HG03064 (cell line): Measurements from ENCODE around the gene LRRC47.
"Not testable (repeated sequence)": the region's sequence is repeated elsewhere in the genome, so short reads cannot be mapped to it uniquely, and the experiment has no call there.

ENCODE experiments used
- ATAC-seq: cut with Tn5 transposase; IDR thresholded peaks from one replicate; pipeline ENCODE4 v1.9.1; 2021; ENCODE audit warnings: low read depth; ENCODE audit not compliant: unreplicated experiment

Gene LRRC47

DNA sequence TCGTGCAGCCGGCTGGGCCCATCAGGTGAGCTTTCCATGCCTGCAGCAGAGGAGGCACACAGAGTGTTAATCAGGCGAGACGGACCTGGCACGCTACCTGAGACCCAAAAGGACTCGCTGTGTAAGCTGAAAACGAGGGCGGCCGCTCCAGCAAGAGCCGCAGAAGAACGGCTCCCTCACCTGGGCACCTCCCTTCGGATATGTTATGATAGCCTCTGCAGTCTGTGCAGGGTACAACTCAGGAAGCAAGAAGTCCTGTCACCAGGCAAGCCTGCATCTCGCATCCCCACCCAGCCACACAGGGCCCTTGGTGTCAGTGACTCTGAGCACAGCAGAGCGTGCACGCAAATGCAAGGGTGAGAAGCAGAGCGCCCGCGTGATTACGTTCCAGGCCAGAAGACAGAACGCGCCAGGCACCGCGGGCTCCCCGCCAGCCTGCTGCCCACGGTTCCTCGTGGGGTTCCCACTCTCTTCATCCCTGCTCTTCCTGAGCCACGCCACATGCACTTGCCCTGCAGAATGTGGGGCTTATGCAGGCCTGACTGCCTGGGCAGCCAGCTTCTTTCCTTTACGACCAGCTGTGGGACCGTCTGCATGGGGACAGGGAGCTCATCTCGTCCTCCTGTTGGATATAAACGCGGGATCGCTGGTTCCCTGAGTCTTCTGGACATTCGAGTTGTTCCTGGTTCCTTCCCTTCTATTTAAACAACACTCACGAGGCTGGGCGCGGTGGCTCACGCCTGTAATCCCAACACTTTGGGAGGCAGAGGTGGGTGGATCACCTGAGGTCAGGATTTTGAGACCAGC, 20.2 kb upstream of the LRRC47 start:
- no peak for ATAC-seq

- no peak for ATAC-seq
Observed at GRCh38 chr1:3814771-3815561, 18.7 kb upstream of the LRRC47 start.

DNA sequence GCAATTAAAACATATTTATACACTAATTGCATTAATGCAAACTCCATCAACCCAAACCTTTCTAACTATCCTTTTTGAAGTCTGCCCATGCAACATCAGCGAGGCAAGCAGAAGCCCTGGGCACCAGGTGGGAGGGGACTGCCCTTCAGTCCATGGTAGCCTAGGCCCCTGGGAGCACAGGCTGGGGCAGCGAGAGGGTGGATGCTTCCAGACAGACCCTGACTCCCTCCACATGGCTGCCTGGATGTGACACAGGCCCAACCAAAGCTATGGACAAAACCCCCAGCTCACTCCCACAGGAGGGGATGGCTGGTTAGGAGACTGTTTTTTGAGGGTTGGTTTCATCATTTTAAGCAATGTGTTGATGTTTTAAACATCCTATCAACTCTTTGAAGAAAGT, 17.8 kb upstream of the LRRC47 start:
- no peak for ATAC-seq

GRCh38 chr1:3811595-3811911, 15.3 kb upstream of the LRRC47 start:
- no peak for ATAC-seq

GRCh38 chr1:3810149-3810761, 14.0 kb upstream of the LRRC47 start:
- not testable (repeated sequence) for ATAC-seq

- ATAC-seq = no peak
Observed at GRCh38 chr1:3809680-3810079, 13.4 kb upstream of the LRRC47 start.

GRCh38 chr1:3807769-3808168, 11.5 kb upstream of the LRRC47 start:
- no peak for ATAC-seq

GRCh38 chr1:3805038-3805437, 8.7 kb upstream of the LRRC47 start:
- no peak for ATAC-seq

- ATAC-seq = not testable (repeated sequence)
Observed at GRCh38 chr1:3804627-3804944, 8.3 kb upstream of the LRRC47 start.

DNA sequence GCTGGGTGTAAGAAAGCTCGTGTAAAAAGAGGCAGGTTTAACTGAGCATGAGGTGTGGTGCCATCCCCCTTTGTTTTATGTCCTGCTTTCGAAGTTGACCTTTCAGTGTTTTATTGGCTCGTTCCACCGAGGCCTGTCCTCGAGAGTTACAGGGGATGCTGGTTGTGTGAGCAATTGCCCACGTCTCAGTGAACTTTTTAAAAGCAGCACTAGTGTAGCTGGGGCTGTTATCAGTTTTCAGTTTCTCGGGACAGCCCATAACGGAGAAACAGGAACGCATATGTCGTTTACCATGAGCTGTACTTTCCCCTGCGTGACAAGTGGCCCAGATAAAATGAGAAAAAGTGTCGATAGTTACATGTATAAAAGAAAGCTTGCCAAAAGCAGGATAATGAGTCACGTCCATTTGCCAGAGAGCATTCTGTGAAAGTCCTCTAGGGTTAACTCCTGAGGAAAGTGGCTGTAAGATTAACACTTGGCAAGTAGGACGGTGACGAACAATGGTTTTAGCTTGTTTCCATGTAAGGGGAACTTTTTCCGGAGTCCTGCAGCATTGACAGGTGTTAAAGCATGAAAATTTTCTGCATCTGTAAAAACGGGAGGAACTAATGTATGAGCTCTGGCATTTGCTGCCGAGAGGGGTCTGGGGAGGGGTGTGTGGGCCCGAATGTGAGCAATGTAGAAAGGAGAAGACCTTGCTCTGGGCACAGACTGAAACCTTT, 7.8 kb upstream of the LRRC47 start:
- no peak for ATAC-seq

- ATAC-seq = not testable (repeated sequence)
Observed at GRCh38 chr1:3800795-3801194, 4.5 kb upstream of the LRRC47 start.

DNA sequence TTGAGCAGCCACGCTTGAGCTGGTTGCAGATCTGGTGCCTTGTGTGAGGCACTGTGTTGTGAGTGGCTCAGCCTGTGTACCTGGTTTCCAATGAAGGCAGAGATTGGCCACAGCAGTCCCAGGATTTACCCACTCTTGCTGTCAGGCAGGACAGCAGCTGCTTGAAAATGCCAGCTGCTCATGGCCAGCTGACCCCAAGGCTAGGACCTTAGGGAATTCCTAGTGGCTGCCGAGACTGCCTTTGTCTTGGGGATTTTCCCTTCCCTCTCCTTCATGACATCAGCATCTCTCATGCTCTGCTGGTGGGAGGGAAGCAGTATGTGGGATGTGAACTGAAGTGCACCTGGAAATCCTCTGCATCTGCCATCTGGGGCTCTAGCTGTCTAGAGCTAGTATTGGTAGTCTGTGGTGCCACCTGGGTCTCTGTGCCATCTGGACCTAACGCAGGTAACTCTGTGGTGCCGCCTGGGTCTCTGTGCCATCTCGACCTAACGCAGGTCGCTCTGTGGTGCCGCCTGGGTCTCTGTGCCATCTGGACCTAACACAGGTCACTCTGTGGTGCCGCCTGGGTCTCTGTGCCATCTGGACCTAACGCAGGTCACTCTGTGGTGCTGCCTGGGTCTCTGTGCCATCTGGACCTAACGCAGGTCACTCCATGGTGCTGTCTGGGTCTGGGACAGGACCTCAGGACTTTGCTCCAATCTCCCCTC, 3.8 kb upstream of the LRRC47 start:
- no peak for ATAC-seq

DNA sequence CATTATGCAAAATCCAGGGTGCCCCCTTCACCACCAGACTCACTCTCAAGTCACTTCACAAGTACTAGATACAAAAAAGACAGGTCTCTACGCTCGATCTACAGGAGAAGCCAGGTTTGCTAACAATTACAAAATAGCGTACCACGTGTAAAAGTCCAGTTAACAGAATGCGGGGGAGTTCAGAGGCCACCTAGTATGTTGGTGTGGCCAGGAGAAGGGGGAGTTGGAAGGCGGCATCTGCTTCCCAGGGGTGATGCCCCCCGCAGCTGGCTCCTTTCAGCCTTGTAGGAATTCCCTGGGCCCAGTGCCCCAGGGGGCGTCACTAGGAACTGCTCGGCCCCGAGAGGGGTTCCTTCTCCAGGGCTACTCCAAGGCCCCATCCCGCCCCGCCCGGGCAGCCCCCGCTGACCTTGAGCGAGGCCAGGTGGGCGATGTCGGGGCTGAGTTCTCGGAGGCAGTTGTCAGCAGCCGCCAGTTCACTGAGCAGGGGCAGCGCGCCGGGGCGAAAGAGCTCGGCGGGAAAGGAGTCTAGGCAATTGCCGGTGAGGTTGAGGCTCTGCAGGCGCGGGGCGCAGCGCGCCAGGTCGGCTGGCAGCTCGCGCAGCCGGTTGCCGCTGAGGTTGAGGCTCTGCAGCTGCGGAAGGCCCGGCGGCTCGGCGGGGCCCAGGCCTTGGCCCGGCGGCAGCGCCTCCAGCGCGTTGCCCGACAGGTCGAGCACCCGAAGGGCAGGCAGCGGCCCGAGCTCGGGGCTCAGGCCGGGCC, 664 bp downstream of the LRRC47 start:
- ATAC-seq = no peak

GRCh38 chr1:3790952-3791351, 5.3 kb downstream of the LRRC47 start:
- no peak for ATAC-seq

DNA sequence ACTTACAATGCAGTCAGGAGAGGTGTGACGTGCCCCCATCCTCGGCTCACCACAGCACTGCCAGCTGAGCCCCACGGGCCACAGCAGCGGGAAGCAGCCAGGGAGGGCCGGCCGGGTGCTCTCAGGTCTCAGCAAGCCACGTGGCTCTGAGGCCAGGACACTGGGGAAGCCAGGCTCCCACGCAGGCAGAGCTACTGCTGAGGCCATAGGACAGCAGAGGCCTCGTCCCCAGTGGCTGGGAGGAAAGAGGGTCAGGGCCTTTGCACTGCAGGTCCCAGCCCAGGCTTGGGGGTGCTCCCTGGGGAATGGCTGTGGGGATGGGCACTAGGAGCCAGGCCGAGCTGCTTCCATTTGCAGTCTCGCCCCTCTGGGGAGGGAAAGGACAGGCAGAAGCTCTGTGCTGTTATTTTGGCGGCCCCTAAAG, 5.8 kb downstream of the LRRC47 start:
- no peak for ATAC-seq

DNA sequence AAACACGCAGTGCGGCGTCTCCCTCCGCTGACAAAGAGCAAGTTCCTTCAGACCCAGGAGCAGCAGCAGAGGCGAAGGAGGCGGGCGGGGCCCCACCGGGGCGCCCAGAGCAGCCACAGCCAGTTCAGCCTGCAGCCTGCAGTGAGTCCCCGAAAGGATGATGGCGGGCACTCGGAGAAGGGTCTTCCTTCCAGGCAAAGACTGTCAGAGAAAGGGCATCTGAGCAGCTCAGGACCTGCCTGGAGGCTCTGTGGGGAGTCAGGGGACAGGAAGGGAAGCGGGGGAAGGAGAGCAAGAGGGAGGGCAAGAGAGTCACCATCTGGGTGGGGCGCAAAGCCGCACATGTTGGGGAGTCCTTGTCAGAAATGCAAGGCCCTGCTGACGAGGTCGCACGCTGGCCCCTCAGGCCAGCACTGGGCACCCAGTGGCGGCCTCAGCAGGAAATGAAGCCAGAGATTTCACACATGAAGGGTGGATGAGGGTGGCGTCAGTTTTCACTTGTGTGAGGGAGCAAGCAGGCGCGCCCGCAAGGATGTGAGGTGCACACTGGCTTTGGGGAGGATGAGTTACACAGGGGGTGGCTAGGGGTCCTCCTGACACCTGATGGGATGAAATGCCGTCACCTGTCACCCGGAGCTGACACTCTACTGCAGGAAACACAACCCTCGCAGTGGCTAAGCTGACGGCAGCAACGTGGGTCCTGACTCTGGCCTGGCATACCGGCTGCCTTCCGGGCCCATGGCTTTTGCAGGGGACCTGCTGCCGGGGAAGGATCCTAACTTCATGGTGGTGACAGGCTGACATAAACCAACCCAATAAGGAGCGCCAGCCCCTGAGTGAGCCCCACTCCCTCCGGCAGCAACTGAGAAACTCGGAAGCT, 6.6 kb downstream of the LRRC47 start:
- no peak for ATAC-seq

DNA sequence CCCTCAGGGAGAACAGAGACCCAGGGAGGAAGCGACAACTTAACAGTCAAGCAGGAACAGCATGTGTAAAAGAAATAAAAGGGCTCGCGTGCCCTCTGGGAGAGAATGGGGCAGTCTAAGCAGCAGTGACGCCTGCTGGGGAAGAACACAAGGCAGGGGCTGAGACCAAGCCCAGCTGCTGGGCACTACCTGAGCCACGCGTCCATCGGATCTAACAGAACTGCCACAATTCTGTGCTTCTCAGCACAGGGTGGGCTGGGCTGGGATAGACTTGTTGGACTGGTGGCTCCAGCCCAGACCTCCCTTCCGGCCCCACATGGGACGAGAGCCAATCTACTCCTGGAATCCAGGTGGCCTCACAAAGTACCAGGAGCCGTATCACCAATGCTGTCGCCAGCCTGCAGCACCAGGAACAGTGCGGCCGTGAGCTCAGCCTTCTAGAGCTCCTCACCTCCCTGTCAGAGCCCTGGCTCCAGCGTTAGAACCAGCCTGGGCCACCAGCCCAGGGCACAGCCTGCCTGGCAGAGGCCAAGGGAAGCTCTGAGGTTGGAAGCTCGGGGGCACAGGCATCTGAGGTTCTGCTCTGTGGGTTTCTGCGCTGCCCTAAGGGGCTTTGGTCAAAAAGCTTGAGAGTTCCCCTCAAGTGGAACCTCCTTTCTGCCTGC, 7.4 kb downstream of the LRRC47 start:
- no peak for ATAC-seq
